Non-pigmented ciliary epithelial cell (primary cell): ENCODE measurements around the gene COL4A1.

ENCODE experiments used
- DNase-seq: peaks from one replicate; pipeline ENCODE4 v3.0.0-alpha.2; 2010; ENCODE audit warnings: low read depth

The COL4A1 gene

GRCh38 chr13:110257408-110257807, 49.5 kb downstream of the COL4A1 start:
- DNase-seq = no peak

DNA sequence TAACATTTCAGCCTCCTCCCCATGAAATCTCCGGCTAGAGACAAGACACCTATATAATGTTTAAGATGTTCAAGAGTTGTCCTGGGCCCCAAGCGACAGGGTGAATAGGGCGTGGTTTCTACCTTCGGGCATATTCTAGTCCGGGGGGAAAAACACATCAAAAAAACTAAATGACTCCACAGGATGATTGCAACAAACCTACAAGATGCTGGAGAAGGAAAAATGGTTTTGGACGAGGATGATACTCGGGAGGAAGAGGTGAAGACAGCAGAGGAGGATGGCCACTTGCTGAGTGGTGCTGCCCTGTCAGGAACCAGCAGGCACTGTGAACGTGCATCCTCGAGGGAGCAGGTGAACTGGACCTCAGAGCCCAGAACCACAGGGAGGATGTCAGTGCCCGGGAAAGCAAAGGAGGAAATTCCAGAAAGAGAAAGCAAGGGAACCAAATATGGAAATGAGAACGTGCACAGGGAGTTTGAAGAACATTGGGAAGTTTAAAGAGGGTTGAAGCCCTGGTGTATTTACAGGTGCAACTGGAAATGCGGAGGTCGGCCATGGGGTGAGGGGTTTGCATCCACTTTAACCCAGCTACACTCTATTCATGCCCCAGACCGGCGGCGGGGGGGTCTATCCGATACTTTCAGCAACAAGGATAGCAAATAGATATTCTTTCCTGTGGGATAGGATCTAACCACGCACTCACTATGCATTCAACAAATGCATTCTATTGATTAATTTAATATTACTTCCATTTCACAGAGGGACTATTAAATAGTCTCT, 50.6 kb downstream of the COL4A1 start:
- no peak for DNase-seq

GRCh38 chr13:110254751-110255553, 52.0 kb downstream of the COL4A1 start:
- no peak for DNase-seq

- DNase-seq = no peak
Measured at GRCh38 chr13:110254151-110254679, 52.7 kb downstream of the COL4A1 start.

DNA sequence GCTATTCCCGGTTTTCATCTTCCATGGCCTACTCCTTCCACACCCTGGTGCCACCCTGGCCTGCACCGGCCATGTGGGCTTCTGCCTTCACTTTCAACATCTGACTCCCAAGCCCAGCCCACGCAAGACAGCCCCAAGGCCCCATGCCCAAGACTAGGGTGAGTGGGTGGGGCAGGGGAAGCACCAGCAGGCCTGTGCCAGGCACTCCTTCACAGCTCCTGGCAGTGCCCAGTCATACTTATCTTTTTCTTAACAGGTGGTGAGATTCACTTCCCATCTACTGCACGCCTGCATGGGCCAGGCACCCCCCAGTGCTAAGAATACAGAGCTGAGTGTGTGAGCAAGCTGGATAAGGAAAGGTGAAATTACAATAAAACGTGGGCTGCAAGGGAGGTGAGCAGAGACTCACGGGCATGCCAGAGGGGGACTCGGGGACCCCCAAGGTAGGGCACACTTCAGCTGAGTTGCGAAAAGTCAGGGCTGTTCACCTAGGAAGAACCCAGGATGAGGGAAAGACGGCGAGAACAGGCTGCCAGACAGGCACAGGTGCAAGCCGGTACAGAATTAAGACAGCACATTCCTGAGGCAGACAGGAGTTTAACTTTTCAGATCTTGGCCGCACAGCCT, 55.7 kb downstream of the COL4A1 start:
- no peak for DNase-seq

GRCh38 chr13:110250258-110250891, 56.6 kb downstream of the COL4A1 start:
- peak; percentile 27 for DNase-seq

DNA sequence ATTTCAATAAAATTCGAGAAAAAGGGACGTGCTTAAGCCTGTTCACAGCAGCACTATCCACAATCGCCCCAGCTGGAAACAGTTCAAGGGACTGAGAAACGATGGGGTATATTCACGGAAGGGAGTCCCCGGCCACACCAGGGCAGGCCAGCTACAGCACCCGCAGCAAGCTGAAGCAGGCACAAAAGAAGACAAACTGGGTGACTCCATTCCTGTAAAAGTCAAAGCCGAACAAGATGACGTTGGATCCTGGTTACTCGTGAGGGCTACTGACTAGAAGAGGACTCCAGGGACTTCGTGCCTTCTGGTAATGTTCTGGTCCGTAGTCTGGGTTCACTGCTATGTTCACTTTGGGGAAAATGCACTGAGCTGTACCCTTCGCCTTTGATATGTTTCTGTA, 57.6 kb downstream of the COL4A1 start:
- no peak for DNase-seq

DNA sequence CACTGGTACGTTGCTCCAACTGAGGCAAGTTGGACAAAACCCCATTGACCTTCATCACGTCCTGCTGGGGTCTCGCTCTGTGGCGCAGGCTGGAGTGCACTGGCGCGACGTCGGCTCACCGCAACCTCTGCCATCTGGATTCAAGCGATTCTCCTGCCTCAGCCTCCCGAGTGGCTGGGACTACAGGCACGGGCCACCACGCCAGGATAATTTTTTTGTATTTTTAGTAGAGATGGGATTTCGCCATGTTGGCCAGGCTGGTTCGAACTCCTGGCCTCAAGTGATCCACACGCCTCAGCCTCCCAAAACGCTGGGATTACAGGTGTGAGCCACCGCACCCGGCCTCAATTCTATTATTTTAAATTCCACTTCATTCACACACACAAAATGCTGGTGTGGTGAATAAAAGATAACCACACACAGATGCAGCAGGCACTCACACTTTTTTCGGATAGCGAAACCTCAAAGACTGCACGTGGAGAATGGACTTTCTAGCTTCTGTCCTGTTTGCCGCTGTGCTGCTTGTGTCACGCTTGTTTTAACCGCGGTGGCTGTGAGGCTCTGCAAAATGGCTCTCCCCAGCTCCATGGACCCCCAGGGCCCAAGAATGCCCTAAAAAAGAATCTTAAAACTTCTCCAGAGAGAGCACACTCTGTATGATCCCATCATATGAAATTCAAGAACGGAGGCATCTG, 58.4 kb downstream of the COL4A1 start:
- DNase-seq = no peak

GRCh38 chr13:110246530-110246929, 60.4 kb downstream of the COL4A1 start:
- DNase-seq = no peak

GRCh38 chr13:110245416-110245899, 61.5 kb downstream of the COL4A1 start:
- no peak for DNase-seq

- no peak for DNase-seq
Measured at GRCh38 chr13:110244976-110245375, 62.0 kb downstream of the COL4A1 start.

GRCh38 chr13:110244071-110244830, 62.7 kb downstream of the COL4A1 start:
- DNase-seq = no peak

DNA sequence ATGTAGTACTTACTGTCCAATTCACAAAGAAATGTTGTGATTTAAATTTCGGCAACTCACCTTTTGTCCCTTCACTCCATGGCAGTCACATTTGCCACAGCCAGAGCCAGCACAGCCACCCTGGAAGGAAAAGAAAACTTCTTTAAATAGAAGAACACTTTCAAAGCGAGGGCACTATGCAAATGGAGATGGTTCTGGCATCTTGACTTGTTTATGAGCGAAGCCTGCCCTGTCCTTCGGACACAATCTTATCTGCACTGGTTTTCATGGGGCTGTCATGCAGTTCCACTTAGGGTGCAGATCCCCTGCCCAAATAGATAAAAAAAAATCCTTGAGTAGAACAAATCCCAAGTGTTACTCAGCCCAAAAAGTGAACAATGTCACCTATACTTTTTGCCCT, 64.3 kb downstream of the COL4A1 start:
- DNase-seq = no peak

DNA sequence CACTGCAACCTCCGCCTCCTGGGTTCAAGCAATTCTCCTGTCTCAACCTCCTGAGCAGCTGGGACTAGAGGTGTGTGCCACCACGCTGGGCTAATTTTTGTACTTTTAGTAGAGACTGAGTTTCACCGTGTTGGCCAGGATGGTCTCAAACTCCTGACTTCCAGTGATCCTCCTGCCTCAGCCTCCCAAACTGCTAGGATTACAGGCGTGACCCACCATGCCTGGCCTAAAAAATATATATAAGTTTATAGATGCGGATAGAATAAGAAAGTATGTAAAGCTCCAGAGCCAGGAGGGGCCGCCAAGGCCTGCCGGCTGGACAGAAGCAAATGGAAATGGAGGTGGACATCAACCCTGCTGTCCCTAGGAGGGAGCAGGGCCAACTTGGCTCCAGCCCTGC, 66.0 kb downstream of the COL4A1 start:
- DNase-seq = no peak

DNA sequence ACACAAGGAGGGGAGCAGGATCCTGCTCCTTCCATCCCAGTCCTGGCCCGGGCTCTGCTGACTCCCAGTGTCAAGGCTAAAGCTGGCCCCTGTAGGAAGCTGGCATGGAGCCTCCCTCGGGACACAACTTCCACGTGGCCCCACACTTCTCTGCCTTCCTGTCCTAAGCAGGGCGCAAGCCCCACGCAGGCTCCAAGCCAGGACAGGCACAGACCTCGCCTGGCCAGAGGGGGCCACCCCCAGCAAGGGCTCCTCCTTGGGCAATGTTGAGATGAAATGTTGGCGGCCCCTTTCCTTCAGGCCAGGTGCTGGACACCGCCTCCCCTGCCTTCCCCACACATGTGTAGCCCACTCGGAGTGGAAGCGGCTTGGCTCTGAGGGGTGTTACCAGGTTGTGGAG, 66.6 kb downstream of the COL4A1 start:
- DNase-seq = no peak

- DNase-seq = no peak
Measured at GRCh38 chr13:110239280-110240125, 67.5 kb downstream of the COL4A1 start.

- DNase-seq = no peak
Measured at GRCh38 chr13:110238818-110239195, 68.2 kb downstream of the COL4A1 start.

- DNase-seq = no peak
Measured at GRCh38 chr13:110237875-110238817, 68.8 kb downstream of the COL4A1 start.

DNA sequence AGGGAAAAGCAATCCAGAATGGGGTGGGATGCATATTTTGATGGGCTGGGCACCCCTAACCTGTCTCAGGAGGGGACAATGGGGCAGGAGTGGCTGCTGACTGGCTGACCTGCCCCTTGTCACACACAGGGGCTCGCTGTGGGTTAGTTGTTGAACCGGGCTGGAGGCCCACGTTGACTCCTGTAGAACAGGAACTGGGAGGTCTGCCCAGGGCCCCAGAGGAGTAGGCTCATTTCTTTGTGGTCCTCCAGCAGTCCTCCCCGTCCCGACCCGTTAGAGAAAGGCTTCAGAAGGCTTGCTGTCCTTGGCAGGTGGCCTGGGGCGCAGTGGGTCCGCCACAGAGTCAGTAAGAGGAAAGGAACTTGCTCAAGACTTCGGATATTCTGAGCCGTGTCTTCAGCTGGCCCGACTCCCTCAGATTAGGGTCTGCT, 70.1 kb downstream of the COL4A1 start:
- DNase-seq = no peak
